Measurements from ENCODE around the gene REX1BD. TPM values are rescaled to one million over a fixed set of nuclear protein-coding genes. Genes with fewer than 3 reads are reported as not detected.
"Not testable (repeated sequence)": the region's sequence is repeated elsewhere in the genome, so short reads cannot be mapped to it uniquely, and the experiment has no call there.

REX1BD gene
- total RNA-seq, 1 experiment from 2014 or later, result 50.0 TPM

GRCh38 chr19:18574691-18575291 lies 13.8 kb upstream of the REX1BD start:
- in situ Hi-C loops (cut with HindIII; ENCODE audit: low sequenced_read_pairs), result no loop called here

GRCh38 chr19:18576383-18576782 lies 12.2 kb upstream of the REX1BD start:
- DNase-seq (ENCODE audit: low spot score), result no peak
- in situ Hi-C loops (cut with HindIII; ENCODE audit: low sequenced_read_pairs), result no loop called here

More at GRCh38 chr19:18574691-18575291, 13.8 kb upstream of the REX1BD start:
- DNase-seq (ENCODE audit: low spot score), result no peak

GRCh38 chr19:18577365-18577914 lies 11.2 kb upstream of the REX1BD start:
- in situ Hi-C loops (cut with HindIII; ENCODE audit: low sequenced_read_pairs), result no loop called here
- DNase-seq (ENCODE audit: low spot score), result no peak

GRCh38 chr19:18580311-18580710 lies 8.3 kb upstream of the REX1BD start:
- no peak for DNase-seq (ENCODE audit: low spot score)
- in situ Hi-C loops (cut with HindIII; ENCODE audit: low sequenced_read_pairs), result no loop called here

DNA sequence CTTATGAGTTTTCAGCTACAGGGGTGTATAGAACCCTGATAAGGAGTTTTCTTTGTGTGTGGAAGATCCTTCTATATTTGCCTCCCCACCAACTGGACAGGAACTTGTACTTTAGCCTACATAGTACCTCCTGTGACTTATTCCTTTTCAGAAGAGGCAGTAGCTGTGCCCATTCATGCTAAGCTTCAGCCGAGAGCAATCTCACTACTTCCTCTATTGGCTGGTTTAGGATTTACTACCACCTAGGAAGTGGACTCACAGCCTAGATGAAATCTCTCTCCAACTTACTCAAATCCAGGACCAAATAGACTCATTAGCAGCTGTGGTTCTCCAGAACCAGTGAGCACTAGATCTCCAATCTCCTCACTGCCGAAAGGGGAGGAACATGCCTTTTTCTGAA lies 2.3 kb upstream of the REX1BD start:
- in situ Hi-C loops (cut with HindIII; ENCODE audit: low sequenced_read_pairs), result no loop called here
- DNase-seq (ENCODE audit: low spot score), result no peak

DNA sequence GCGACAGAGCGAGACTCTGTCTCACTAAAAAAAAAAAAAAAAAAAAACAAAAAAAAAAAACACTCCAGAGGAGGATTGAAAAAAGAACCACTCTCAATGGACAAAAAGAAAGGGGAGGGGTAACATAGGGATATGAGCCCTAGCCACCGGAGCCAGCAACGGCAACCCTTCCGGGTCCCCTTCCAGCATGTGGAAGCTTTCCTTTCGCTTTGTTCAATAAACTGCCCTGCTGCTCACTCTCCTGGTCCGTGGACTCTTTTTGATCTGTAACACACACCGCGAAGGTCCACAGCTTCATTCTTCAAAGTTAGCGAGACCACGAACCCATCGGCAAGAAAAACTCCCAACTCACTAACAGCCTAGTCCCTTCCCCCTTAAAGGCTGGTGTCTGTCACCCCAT lies 1.0 kb upstream of the REX1BD start:
- no peak for DNase-seq (ENCODE audit: low spot score)
- in situ Hi-C loops (cut with HindIII; ENCODE audit: low sequenced_read_pairs), result no loop called here

DNA sequence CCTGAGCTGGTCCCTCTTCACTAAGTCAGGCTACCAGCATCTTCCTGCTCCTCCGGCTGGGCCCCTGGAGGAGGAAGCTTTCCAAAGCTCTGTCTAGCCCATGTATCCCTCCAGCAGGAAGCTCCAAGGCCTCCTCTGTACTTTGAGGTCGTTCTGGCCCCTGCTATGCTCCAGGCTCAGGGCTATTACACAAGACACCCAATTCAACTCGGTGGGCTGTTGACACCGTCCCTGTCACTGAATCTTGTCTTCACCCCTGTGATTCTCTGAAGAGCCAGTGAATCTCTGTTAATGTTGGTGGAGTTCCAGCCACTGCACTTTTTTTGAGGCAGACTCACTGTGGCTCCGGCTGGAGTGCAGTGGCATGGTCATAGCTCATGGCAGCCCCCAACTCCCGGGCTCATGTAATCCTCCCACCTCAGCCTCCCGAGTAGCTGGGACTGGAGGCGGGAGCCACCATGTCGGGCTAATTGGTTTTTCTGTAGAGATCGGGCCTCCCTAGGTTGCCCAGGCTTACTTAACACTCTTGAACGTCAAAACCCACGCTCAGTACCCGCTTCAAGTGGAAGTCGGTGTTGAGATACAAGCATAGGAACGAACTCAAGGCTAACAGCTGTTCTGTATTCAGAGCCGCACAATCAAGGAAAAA lies 512 bp upstream of the REX1BD start:
- DNase-seq (ENCODE audit: low spot score), result no peak
- in situ Hi-C loops (cut with HindIII; ENCODE audit: low sequenced_read_pairs), result no loop called here

GRCh38 chr19:18589380-18590272 lies 1.0 kb downstream of the REX1BD start:
- in situ Hi-C loops (cut with HindIII; ENCODE audit: low sequenced_read_pairs), result no loop called here

GRCh38 chr19:18590273-18591272 lies 2.0 kb downstream of the REX1BD start:
- DNase-seq (ENCODE audit: low spot score), result peak; percentile 98

More at GRCh38 chr19:18589380-18590272, 1.0 kb downstream of the REX1BD start:
- DNase-seq (ENCODE audit: low spot score), result peak; percentile 70

DNA sequence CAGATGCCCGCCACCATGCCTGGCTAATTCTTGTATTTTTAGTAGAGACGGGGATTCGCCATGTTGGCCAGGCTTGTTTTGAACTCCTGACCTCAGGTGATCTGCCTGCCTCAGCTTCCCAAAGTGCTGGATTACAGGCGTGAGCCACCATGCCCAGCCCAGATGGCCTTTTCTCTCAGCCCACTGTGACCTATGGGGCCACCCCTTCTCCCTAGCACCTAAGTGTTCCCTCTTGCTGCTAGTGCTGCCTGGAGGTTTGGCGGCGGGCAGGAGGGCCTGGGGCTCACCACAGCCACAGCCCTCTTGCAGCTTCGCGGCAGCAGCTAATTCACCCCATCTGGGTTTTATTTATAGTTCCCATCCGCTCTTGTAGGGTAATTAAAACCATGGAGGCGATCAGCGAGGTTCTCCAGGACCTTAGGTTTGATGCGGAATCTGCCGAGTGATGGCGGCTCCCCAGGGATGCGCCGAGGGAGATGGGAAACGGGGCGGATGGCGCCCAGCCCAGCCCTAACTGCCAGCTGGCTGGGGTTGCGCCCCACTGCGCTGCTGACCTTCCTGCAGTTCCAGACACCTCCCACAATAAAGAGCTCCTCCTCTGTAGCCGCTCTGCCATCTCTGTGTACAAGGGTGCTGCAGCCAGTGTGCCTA lies 3.3 kb downstream of the REX1BD start:
- in situ Hi-C loops (cut with HindIII; ENCODE audit: low sequenced_read_pairs), result no loop called here
- no peak for DNase-seq (ENCODE audit: low spot score)

More at GRCh38 chr19:18590273-18591272, 2.0 kb downstream of the REX1BD start:
- in situ Hi-C loops (cut with HindIII; ENCODE audit: low sequenced_read_pairs), result no loop called here

- in situ Hi-C loops (cut with HindIII; ENCODE audit: low sequenced_read_pairs); DNase-seq (ENCODE audit: low spot score): not testable (repeated sequence)
Observed at GRCh38 chr19:18592732-18593131, 4.1 kb downstream of the REX1BD start.

GRCh38 chr19:18593367-18594095 lies 4.9 kb downstream of the REX1BD start:
- DNase-seq (ENCODE audit: low spot score), result peak; percentile 41
- in situ Hi-C loops (cut with HindIII; ENCODE audit: low sequenced_read_pairs), result no loop called here

DNA sequence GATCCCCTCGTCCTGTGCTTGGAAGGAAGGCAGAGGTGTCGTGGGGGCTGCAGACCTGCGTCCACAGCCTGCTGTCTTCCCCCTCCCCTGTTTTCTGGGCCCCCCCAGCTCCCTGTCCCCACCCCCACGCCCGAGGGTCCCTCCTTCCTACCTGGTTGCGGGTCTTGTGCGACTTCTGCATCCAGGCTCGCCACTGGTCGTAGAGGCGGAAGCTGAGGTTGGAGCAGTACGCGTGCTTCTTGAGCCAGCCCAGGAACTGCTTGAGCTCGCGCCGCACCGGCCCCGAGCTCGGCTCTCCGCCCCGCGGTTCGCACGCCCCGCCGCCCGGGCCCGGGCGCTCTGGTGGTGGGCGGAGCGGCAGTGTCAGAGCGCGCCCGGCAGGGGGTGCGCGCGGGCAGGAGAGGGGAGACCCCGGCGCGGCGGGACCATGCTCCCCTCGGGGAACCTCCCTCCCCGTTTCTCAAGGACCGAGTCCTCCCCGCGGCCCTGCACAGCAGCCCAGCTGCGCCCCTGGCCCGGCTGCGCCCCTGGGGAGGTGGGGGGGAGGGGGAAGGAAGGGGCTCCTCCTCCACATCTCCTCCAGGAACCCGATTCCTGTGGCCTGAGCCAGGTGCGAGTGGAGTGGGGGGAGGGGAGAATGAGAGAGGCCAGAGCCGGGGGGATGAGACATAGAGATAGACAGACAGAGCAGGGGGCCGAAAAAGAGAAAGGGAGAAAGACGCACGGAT lies 5.7 kb downstream of the REX1BD start:
- DNase-seq (ENCODE audit: low spot score), result peak; percentile 62
- in situ Hi-C loops (cut with HindIII; ENCODE audit: low sequenced_read_pairs), result no loop called here

DNA sequence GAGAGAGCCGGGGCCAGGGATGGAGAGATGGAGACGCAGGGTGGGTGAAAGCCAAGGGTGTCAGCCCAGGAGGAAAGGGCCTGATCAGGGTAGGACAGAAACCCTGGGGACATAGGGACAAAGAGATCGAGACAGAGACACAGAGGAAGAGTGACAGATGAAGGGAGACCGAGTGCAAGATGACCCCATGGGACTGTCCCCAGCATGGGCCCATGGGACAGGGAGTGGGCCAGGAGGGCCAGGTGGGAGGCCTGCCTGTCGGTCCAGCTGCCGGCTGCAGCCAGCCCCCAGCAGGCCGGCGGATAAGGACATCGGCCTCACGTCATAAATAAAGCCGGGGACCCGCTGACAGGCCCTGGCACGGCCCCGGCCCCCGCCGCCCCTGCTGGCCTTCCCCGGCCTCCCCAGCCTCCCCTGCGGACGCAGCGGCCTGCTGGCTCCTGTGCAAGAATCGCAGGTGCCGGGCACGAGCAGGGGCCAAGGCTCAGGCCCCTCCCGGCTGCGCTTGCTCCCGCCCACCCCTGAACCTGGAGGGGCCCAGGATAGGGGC lies 6.3 kb downstream of the REX1BD start:
- no peak for DNase-seq (ENCODE audit: low spot score)
- in situ Hi-C loops (cut with HindIII; ENCODE audit: low sequenced_read_pairs), result no loop called here

- no peak for DNase-seq (ENCODE audit: low spot score)
- in situ Hi-C loops (cut with HindIII; ENCODE audit: low sequenced_read_pairs), result no loop called here
Observed at GRCh38 chr19:18595475-18595874, 6.9 kb downstream of the REX1BD start.

DNA sequence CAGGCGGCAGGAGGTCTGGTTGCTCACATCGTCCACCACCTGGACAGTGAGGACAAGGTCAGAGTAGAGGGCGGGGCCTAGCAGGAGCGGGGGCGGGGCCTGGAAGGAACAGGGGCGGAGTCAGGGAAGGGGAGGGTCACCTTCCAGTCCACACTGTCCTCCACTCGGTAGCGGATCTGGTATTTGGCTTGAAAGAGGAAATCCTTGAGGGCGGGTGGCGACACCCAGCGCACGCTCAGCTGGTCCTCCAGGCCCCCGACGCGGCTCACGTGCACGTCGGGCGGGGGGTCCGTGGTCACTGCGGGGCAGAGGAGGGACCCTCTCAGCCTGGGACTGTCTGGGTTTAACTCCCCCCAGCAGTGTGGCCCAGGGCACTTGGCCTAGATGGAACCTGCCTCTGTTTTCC lies 8.2 kb downstream of the REX1BD start:
- DNase-seq (ENCODE audit: low spot score), result peak; percentile 44
- in situ Hi-C loops (cut with HindIII; ENCODE audit: low sequenced_read_pairs), result no loop called here

Data from G401 (cell line).